Right lobe of liver (tissue), 4 donors: ENCODE data around the gene PANK2.

Experiments used
- POLR2A ChIP-seq: fragments of 450-650 bp; IDR thresholded peaks from one replicate; pipeline ENCODE4 v1.6.1; 2017; ENCODE audit warnings: antibody characterized with exemption, mild to moderate bottlenecking
- TF ChIP-seq, protein P1 (sequence below), 4 donors: fragments of 200-600 bp in 3 of 4; fragments of 450-650 bp in 1 of 4; IDR thresholded peaks; one replicate each; pipeline versions ENCODE4 v1.5.1 to v1.8.0; 2016 to 2022; ENCODE audit warnings: antibody characterized with exemption in 4 of 4, mild to moderate bottlenecking in 2 of 4
- donor health status: DM: no; HTN: no; CAD: no.
- donor health status: DM: no; HTN: no; CAD: no.
- donor health status: DM: no; HTN: yes; CAD: no.

DNA sequence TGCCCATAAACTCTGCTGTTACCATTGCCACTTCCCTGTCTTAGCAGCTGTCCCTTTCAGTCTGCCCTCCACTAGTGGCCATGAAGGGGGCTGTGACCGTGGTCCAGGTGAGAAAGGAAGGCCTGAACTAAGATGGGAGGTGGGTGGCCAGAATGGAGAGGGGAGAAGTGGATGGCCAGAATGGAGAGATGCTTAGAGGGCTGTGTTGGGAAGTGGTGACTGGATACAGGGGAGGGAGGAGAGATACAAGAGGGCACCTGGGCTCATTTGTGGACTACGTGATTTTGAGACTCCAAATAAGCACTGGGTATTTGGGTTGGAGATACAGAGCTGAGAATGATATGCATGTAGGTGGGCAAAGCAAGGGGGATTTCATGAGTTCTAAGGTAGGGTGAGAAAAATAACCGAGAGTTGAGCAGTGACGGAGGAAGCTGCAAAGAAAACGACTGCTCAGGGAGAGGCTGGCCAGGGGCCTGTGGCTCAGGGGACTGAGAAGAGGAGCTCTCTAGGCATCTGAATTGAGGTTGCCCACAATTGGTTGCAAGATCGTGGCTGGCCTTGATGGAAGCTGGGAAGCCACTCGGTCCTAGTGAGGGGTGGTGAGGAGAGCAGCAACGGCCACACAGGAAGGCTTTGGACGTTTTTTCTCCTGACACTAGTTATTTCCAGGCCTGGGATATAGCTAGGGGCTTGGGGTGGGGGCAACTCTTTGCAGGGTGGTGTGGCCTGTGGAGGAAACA lies 36.9 kb downstream of the PANK2 start:
- TF ChIP-seq, protein P1, sequence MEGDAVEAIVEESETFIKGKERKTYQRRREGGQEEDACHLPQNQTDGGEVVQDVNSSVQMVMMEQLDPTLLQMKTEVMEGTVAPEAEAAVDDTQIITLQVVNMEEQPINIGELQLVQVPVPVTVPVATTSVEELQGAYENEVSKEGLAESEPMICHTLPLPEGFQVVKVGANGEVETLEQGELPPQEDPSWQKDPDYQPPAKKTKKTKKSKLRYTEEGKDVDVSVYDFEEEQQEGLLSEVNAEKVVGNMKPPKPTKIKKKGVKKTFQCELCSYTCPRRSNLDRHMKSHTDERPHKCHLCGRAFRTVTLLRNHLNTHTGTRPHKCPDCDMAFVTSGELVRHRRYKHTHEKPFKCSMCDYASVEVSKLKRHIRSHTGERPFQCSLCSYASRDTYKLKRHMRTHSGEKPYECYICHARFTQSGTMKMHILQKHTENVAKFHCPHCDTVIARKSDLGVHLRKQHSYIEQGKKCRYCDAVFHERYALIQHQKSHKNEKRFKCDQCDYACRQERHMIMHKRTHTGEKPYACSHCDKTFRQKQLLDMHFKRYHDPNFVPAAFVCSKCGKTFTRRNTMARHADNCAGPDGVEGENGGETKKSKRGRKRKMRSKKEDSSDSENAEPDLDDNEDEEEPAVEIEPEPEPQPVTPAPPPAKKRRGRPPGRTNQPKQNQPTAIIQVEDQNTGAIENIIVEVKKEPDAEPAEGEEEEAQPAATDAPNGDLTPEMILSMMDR (IDR thresholded peaks at IDR 0.05): no peak
- no peak for TF ChIP-seq POLR2A
